ENCODE data around the gene PLAC1.

DNA sequence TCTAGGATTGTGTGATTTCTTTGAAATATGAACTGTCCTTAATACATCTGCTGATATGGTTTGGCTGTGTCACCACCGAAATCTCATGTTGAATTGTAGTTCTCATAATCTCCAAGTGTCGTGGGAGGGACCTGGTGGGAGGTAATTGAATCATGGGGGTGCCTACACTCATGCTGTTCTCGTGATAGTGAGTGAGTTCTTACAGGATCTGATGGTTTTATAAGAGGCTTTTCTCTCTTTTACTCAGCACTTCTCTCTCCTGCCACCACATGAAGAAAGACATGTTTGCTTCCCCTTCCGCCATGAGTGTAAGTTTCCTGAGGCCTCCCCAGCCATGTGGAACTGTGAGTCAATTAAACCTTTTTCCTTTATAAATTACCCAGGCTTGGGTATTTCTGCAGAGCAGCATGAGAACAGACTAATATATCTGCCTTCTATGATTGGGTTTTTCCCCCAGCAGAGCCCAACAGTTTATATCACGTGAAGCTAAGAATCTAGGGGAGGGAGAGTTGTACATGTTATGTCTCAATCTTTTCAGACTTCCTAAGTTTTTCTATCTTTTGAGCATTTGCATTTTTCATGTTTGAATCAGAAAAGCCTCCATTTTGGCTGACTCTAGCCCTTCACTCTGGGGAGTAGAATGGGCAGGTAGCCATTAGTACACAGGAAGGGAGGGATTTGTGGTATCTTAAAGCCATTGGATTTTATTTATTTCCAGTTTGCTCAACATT lies 58.9 kb downstream of the PLAC1 start:
- no peak for TF ChIP-seq FOXM1 (IDR thresholded peaks at IDR 0.05; ENCODE audit: borderline replicate concordance, low read depth)
- TF ChIP-seq ZBTB7A (IDR thresholded peaks at IDR 0.05; ENCODE audit: low read depth): no peak

Data from Ishikawa (cell line).